HG03139 (cell line): ENCODE measurements around the gene MS4A12.
A peak's percentile ranks its signal among the peaks of the same experiment; 100 is the strongest.
"Not testable (repeated sequence)": the region's sequence is repeated elsewhere in the genome, so short reads cannot be mapped to it uniquely, and the experiment has no call there.

Experiments
- ATAC-seq: cut with Tn5 transposase; IDR thresholded peaks from one replicate; pipeline ENCODE4 v1.9.1; 2021; ENCODE audit not compliant: unreplicated experiment

The MS4A12 gene

GRCh38 chr11:60492488-60493009 lies at the start of gene MS4A12:
TSS of gene MS4A12 (plus strand) at chr11:60492778. CDS start at chr11:60497319, 4,541 bp downstream.
- no peak for ATAC-seq

GRCh38 chr11:60447070-60447469 lies 45.5 kb upstream of the MS4A12 start:
- ATAC-seq = no peak

- ATAC-seq = no peak
Measured at GRCh38 chr11:60447846-60448245, 44.7 kb upstream of the MS4A12 start.

DNA sequence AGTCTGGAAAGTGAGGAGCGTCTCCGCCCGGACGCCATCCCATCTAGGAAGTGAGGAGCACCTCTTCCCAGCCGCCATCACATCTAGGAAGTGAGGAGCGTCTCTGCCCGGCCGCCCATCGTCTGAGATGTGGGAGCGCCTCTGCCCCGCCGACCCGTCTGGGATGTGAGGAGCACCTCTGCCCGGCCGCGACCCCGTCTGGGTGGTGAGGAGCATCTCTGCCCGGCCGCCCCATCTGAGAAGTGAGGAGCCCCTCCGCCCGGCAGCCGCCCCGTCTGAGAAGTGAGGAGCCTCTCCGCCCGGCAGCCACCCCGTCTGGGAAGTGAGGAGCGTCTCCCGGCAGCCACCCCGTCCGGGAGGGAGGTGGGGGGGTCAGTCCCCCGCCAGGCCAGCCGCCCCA lies 41.4 kb upstream of the MS4A12 start:
- ATAC-seq = not testable (repeated sequence)

DNA sequence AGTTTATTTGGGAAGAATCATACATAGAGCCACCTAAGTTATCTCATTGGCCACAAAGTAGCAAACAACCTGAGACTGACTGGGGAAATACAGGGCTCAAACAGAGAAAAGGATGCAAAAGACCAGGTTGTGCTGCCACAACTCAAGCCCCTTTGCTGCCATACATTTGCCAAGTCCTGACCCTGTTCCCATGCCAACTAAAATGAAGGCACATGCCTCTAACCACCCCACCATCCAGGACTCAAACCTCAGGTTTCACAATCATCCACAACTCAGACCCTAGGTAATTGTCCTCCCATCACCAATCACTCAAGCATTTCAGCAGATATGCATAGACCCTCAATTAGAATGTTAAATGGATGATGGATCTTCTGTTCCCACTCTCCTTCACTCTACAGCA lies 38.4 kb upstream of the MS4A12 start:
- ATAC-seq = no peak

GRCh38 chr11:60455531-60456042 lies 37.0 kb upstream of the MS4A12 start, which contains the start of gene MS4A1:
TSS of gene MS4A1 (plus strand) at chr11:60455847. CDS start at chr11:60462375, 6,528 bp downstream.
- peak; percentile 84 for ATAC-seq

- peak; percentile 34 for ATAC-seq
Measured at GRCh38 chr11:60457576-60457975, 35.0 kb upstream of the MS4A12 start.

DNA sequence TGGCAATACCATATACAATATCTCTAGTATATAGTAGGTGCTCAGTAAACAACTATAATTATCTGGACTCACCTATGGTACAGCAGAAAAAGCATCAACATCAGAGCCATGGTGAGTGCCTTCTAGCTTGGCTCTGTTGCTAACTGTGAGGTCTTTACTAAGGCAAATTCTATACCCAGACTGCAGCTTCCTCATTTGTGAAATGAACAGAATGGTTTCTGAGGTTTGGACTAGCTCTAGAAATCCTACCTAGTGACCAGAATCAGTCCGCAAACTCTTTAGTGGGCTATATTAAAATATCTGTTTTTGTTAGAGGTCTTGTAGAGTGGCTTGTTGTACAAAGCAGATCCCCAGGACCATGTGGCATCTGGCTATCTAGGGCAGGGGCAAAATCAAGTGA lies 33.2 kb upstream of the MS4A12 start:
- ATAC-seq = no peak

GRCh38 chr11:60468829-60469228 lies 23.7 kb upstream of the MS4A12 start:
- ATAC-seq = no peak

- ATAC-seq = no peak
Measured at GRCh38 chr11:60469723-60470122, 22.9 kb upstream of the MS4A12 start.

GRCh38 chr11:60477035-60477445 lies 15.5 kb upstream of the MS4A12 start:
- no peak for ATAC-seq

DNA sequence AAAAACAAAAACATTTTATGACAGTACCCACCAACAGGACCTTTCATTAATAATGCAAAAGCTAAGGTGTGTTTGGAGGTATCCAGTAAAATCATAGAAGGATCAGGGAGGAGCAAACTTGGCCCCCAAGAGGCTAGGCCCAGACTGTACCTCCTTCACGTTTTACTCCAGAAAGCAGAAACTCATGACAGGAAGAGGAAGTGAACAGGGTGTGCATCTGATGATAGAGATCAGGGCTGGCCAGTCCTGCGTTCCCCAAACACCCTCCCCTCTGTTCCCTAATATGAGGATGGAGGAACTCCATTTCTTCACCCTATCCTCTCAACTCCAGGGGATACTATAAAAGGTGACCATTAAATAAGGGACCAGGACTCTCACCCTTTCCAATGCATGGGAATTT lies 10.2 kb upstream of the MS4A12 start:
- ATAC-seq = no peak

- ATAC-seq = peak; percentile 96
Measured at GRCh38 chr11:60485987-60486386, 6.6 kb upstream of the MS4A12 start.

DNA sequence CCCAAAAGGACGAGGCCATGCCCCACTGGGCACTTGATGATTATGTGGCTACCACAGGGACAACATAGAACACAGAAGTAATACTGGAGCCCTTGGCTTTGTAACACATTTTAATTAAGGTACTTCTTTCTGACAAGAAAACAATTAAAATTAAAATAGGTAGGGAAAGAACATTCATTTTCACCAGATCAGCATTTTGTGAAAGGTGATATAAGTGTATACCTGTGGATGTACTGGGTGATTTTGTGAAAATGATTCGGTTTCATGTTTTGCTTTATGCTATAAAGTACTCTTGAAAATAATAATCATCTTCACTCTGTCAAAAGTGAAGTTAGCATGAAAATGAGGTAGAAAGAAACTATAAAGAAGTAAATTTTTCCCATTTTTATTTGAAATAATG lies 876 bp downstream of the MS4A12 start:
- ATAC-seq = no peak

- ATAC-seq = no peak
Measured at GRCh38 chr11:60498399-60498798, 5.8 kb downstream of the MS4A12 start.

GRCh38 chr11:60498853-60499252 lies 6.3 kb downstream of the MS4A12 start:
- ATAC-seq = no peak

DNA sequence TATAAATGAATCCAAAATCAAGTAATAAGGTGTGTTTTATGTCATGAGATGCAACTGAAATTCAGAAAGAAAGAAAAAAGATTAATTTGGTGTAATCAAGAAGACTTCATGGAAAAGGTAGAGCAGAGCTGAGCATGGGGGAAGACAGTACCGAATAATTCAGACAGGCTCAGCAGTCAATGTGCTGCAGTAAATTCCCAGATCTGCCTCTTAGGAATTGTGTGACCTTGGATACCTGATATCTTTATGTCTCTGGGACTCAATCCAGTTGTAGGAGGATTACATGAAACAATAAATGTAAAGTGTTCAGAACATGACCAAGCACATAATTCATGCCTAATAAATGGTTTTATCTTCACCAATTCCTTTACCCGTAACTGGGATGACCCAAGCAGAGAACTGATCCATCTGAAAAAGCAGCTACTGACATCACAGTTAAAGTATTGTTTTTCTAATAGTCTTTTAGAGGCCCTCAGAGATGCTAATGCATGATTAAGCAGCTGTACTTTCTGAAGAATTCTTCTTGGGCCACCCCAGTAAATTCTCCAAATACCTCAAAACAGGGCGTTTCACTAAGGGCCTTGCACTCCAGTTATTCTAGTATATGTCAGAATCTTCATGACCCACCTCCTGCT lies 7.8 kb downstream of the MS4A12 start:
- ATAC-seq = no peak

- ATAC-seq = no peak
Measured at GRCh38 chr11:60502221-60502775, 9.7 kb downstream of the MS4A12 start.

DNA sequence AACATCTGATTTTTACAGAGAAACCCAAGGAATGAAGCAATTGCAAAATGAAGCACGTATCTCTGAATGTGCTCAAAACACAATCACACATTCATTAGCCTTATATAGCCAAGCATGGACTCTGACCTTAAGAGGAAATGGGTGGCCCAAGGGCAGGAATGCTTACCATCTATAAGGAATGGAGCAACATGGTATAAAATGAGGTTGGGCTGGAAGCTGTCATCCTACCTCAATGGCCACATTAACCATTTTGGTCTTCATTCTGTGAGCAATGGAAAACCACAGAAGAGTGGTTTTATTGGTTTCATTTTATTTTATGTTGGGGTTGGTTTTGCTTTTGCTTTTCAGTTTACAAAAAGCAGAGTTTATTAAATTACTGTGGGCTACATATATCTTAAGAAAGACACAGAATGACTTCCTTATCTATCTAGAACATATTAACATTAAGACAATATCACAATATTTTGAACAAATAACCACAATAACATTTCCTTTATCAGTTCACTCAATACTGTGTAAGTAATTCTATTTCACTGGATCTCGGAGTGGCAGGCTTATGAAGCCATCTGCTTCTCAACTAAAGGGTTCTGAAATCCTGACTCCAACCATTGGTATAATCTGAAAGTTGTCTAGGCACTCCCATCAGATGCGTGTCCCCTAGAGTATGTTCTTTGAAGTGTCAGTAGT lies 11.8 kb downstream of the MS4A12 start:
- ATAC-seq = no peak

DNA sequence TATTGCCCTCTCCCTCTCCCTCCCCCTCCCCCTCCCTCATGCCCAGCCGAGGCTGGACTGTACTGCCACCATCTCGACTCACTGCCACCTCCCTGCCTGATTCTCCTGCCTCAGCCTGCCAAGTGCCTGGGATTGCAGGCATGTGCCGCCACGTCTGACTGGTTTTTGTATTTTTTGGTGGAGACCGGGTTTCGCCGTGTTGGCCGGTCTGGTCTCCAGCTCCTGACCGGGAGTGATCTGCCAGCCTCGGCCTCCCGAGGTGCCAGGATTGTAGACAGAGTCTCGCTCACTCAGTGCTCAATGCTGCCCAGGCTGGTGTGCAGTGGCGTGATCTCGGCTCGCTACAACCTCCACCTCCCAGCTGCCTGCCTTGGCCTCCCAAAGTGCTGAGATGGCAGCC lies 17.0 kb downstream of the MS4A12 start:
- ATAC-seq = not testable (repeated sequence)

- ATAC-seq = not testable (repeated sequence)
Measured at GRCh38 chr11:60510209-60510608, 17.6 kb downstream of the MS4A12 start.

- no peak for ATAC-seq
Measured at GRCh38 chr11:60511393-60511792, 18.8 kb downstream of the MS4A12 start.
